HG03159 (cell line): ENCODE results near the gene FUOM.
"Not testable (repeated sequence)": the region's sequence is repeated elsewhere in the genome, so short reads cannot be mapped to it uniquely, and the experiment has no call there.

Experiments
- ATAC-seq: cut with Tn5 transposase; IDR thresholded peaks from one replicate; pipeline ENCODE4 v1.9.1; 2021; ENCODE audit warnings: mild to moderate bottlenecking, moderate library complexity; ENCODE audit not compliant: unreplicated experiment

Gene FUOM

GRCh38 chr10:133370030-133370786 lies 12.4 kb upstream of the FUOM start:
- no peak for ATAC-seq

GRCh38 chr10:133368153-133368552 lies 10.3 kb upstream of the FUOM start:
- no peak for ATAC-seq

GRCh38 chr10:133367461-133367860 lies 9.6 kb upstream of the FUOM start:
- ATAC-seq, result not testable (repeated sequence)

GRCh38 chr10:133366751-133367150 lies 8.9 kb upstream of the FUOM start:
- ATAC-seq, result no peak

GRCh38 chr10:133366130-133366478 lies 8.3 kb upstream of the FUOM start:
- ATAC-seq, result no peak

- ATAC-seq, result no peak
These were observed 7.8 kb upstream of the FUOM start for GRCh38 chr10:133365461-133366129.

- no peak for ATAC-seq
These were observed 7.0 kb upstream of the FUOM start for GRCh38 chr10:133364645-133365431.

GRCh38 chr10:133362846-133363245 lies 5.0 kb upstream of the FUOM start:
- ATAC-seq, result no peak

GRCh38 chr10:133361773-133362441 lies 4.1 kb upstream of the FUOM start:
- no peak for ATAC-seq

GRCh38 chr10:133361227-133361626 lies 3.4 kb upstream of the FUOM start:
- ATAC-seq, result no peak

GRCh38 chr10:133359972-133360610 lies 2.3 kb upstream of the FUOM start:
- no peak for ATAC-seq

- ATAC-seq, result no peak
These were observed 1.7 kb upstream of the FUOM start for GRCh38 chr10:133359554-133359971.

- ATAC-seq, result no peak
These were observed 1.1 kb upstream of the FUOM start for GRCh38 chr10:133358925-133359310.

GRCh38 chr10:133358162-133358924 lies 524 bp upstream of the FUOM start:
- ATAC-seq, result no peak

GRCh38 chr10:133356549-133357284 lies 1.1 kb downstream of the FUOM start:
- ATAC-seq, result no peak

GRCh38 chr10:133355991-133356390 lies 1.8 kb downstream of the FUOM start:
- no peak for ATAC-seq

GRCh38 chr10:133355266-133355665 lies 2.6 kb downstream of the FUOM start:
- ATAC-seq, result no peak

GRCh38 chr10:133354672-133355240 lies 3.1 kb downstream of the FUOM start:
- no peak for ATAC-seq

GRCh38 chr10:133353988-133354605 lies 3.7 kb downstream of the FUOM start:
- no peak for ATAC-seq
